Heart left ventricle (tissue), 16 donors: ENCODE results near the gene PCDHGA6. TPM values are rescaled to one million over a fixed set of nuclear protein-coding genes. Genes with fewer than 3 reads are reported as not detected.
"Not testable (repeated sequence)": the region's sequence is repeated elsewhere in the genome, so short reads cannot be mapped to it uniquely, and the experiment has no call there.

ENCODE experiments used
- ATAC-seq, 4 donors: fragments of 200-7000 bp; cut with Tn5 transposase; one replicate each; pipeline ENCODE4 v1.9.1; 2020 to 2022; ENCODE audit warnings: moderate library complexity in 4 of 4, mild to moderate bottlenecking in 3 of 4, moderate number of reproducible peaks in 1 of 4
- DNase-seq, 5 donors: peaks; one replicate each; pipeline ENCODE4 v3.0.0-alpha.2; 2020
- H3K27ac ChIP-seq, 12 donors: fragments of 200-600 bp; sonication (generic) in 4 of 12; one replicate each; pipeline versions ENCODE4 v1.5.0 to v1.8.0; 2016 to 2022; ENCODE audit warnings: mild to moderate bottlenecking in 2 of 12
- H3K27me3 ChIP-seq, 9 donors: fragments of 200-600 bp; sonication (generic) in 2 of 9; one replicate each; pipeline versions ENCODE4 v1.5.1 to v1.8.0; 2016 to 2022; ENCODE audit warnings: mild to moderate bottlenecking in 3 of 9
- H3K36me3 ChIP-seq, 9 donors: fragments of 200-600 bp; sonication (generic) in 2 of 9; one replicate each; pipeline versions ENCODE4 v1.5.0 to v1.8.0; 2018 to 2022; ENCODE audit warnings: mild to moderate bottlenecking in 2 of 9
- H3K4me1 ChIP-seq, 12 donors: fragments of 200-600 bp; sonication (generic) in 4 of 12; one replicate each; pipeline versions ENCODE4 v1.5.0 to v1.8.0; 2016 to 2022; ENCODE audit warnings: mild to moderate bottlenecking in 3 of 12
- H3K4me3 ChIP-seq, 12 donors: fragments of 200-600 bp; sonication (generic) in 4 of 12; one replicate each; pipeline versions ENCODE4 v1.5.0 to v1.8.0; 2017 to 2022; ENCODE audit warnings: mild to moderate bottlenecking in 9 of 12, moderate library complexity in 4 of 12
- H3K9me3 ChIP-seq, 12 donors: fragments of 200-600 bp; sonication (generic) in 4 of 12; one replicate each; pipeline versions ENCODE4 v1.5.0 to v1.8.0; 2016 to 2022; ENCODE audit warnings: mild to moderate bottlenecking in 1 of 12
- CTCF ChIP-seq, 12 donors: fragments of 200-600 bp; sonication (generic) in 4 of 12; IDR thresholded peaks; one replicate each; pipeline versions ENCODE4 v1.5.0 to v1.8.0; 2018 to 2022; ENCODE audit warnings: antibody characterized with exemption in 12 of 12, mild to moderate bottlenecking in 5 of 12
- POLR2A ChIP-seq, 2 donors: fragments of 450-650 bp; IDR thresholded peaks; one replicate each; pipeline ENCODE4 v1.6.1; 2017; ENCODE audit warnings: antibody characterized with exemption in 2 of 2, mild to moderate bottlenecking in 2 of 2, moderate library complexity in 2 of 2
- WGBS, 4 donors: extraction: QIAGEN DNeasy Blood & Tissue Kit in 2 of 4; methylation state at CpG; one replicate each; pipeline versions ENCODE4 v1.1.5 to v1.1.7; 2013 to 2018; 5-methylcytosine and 5-hydroxymethylcytosine counted together
- intact Hi-C, 10 donors: fragments of 100-400 bp; cut with DNase I; formaldehyde crosslinking; loops; one replicate each; pipeline versions ENCODE4 v1.11.1 to v1.14.2; 2022
- polyA plus RNA-seq, 2 donors: library from polyadenylated mRNA; stranded (reverse); fragments of 200-250 nt; gene quantifications; one replicate each; pipeline ENCODE4 v1.2.3, GENCODE V29; 2013
- total RNA-seq, 9 donors: library from RNA; depleted of rRNA in 2 of 9; stranded (reverse); fragments of >200 nt in 2 of 9; fragmentation: NEBNext Ultra II Directional in 3 of 9; extraction: Animal tissue kit (Norgen Biotek cat#: 25700) in 3 of 9; gene quantifications; one replicate each; pipeline versions ENCODE4 v1.1.0 to v1.2.4, GENCODE V29; 2016 to 2023
- donor health status: ischemic (EF 13 %, LVEDD 7.1; RV severe dilation, severe dysfunction).
- donor health status: healthy with polysubstance abuse.
- donor health status: DM: no; HTN: yes; CAD: no.
- donor health status: DM: no; HTN: no; CAD: no.
- donor health status: ischemic (EF 25% LVEDD 6.9; RV normal size, moderate dysfunction).
- donor health status: ischemic (EF 25% LVEDD 5.7; RV mildly dilated, moderate dysfunction).
- donor health status: healthy.
- donor health status: DM: yes; HTN: yes; CAD: no.
- donor health status: ischemic (EF 35%, LVEDD 5.7; RV mildly dilated, moderate dysfunction).
- donor health status: nonischemic (EF 11% LVEDD 7.7; RV severe dilation, severe dysfunction).
- donor health status: DM: yes; HTN: yes; CAD: no.
- donor health status: PGD.
- donor health status: ischemic (EF 29% LVEDD 5.4; RV normal size, mild dysfunction).
- donor health status: nonischemic (EF 23%, LVEDD 6.1; RV moderate dilation, normal function).

PCDHGA6 gene
- total and polyA plus RNA-seq, 11 donors = 2.2 to 10.3 (median 7.4) TPM

- H3K36me3 ChIP-seq = peaks cover 0 to 7% (median 0%) of the 10 kb centered on the region in 9 donors
- peak; percentile 51 to 70 (median 63) for ATAC-seq
- peaks cover 0 to 35% (median 0%) of the 10 kb centered on the region in 9 donors for H3K27me3 ChIP-seq
- H3K27ac ChIP-seq = peak within 1 kb of the TSS in 8 of 12 donors; percentile 16 to 73 (median 52)
- peak within 1 kb of the TSS in 10 of 12 donors; percentile 20 to 49 (median 34) for H3K4me3 ChIP-seq
- peaks cover 0 to 87% (median 22%) of the 10 kb centered on the region in 12 donors for H3K9me3 ChIP-seq
- intact Hi-C loops = loop anchor here in 3 of 10 donors (5.0 to 10.0 kb wide), 3 partner anchors 82 to 194 kb away; partner anchors contain the start of genes PCDHB14 (in 1 of the 3) and PCDHGA10 (in 1 of the 3)
- DNase-seq = peak in 2 of 5 donors; percentile 44 to 47
- H3K4me1 ChIP-seq = peaks cover 0 to 5% (median 0%) of the 10 kb centered on the region in 12 donors
- 22 to 34% (median 30%) methylated on average over 21 of the region's 21 CpGs for WGBS, 4 donors
- TF ChIP-seq POLR2A (IDR thresholded peaks at IDR 0.05) (no peak), CTCF (IDR thresholded peaks at IDR 0.05) (peak in 10 of 12 donors; percentile 27 to 58 (median 44))
Measured at GRCh38 chr5:141330299-141331080, 43.2 kb upstream of the PCDHGA6 start, which contains the start of gene PCDHGA1. Gene PCDHGA1, plus strand, starts transcription at chr5:141330514.

DNA sequence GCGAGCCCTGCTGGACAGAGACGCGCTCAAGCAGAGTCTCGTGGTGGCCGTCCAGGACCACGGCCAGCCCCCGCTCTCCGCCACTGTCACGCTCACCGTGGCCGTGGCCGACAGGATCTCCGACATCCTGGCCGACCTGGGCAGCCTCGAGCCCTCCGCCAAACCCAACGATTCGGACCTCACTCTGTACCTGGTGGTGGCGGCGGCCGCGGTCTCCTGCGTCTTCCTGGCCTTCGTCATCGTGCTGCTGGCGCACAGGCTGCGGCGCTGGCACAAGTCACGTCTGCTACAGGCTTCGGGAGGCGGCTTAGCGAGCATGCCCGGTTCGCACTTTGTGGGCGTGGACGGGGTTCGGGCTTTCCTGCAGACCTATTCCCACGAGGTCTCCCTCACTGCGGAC, 41.1 kb upstream of the PCDHGA6 start:
- WGBS, 4 donors = 30 to 58% (median 48%) methylated on average over 7 to 39 of the region's 39 CpGs
- Histone ChIP-seq H3K9me3 (peaks cover 0 to 99% (median 24%) of the 10 kb centered on the region in 12 donors), H3K27me3 (peaks cover 0 to 35% (median 0%) of the 10 kb centered on the region in 9 donors)
- ATAC-seq, H3K4me1 ChIP-seq, H3K27ac ChIP-seq, H3K36me3 ChIP-seq, H3K4me3 ChIP-seq: not testable (repeated sequence)
- intact Hi-C loops = loop anchor here in 3 of 10 donors (5.0 to 10.0 kb wide), 3 partner anchors 80 to 192 kb away; partner anchors contain the start of genes PCDHB14 (in 1 of the 3) and PCDHGA10 (in 1 of the 3)
- peak in 1 of 5 donors; percentile 43 for DNase-seq

DNA sequence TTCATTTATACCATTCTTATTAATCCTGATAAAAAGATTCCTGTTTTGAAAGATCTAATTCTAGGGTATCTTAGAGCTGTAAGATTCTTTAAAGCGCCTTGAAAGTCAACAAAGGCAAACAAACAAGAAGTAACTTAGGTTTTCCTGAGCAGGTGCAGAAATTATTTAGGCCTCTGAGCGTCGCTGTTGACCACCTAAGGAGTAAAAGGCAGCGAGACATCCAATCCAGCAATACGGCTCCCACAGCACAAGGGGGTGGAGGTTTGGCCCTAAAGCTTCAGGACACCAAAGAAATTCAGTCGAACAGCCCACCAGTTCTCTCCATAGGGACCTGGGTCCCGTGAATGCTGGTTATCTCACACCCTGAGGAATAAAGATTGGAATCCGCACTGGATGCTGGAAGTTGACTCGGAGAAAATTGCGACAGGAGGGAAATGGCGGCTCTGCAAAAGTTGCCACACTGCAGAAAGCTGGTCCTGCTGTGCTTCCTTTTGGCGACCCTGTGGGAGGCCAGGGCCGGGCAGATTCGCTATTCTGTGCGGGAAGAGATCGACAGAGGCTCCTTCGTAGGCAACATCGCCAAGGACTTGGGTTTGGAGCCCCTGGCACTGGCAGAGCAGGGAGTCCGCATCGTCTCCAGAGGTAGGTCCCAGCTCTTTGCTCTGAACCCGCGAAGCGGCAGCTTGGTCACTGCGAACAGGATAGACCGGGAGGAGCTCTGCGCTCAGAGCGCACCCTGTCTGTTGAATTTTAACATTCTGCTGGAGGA, 35.0 kb upstream of the PCDHGA6 start, which contains the start of gene PCDHGA2:
TSS of gene PCDHGA2 (plus strand) at position 223 of the 769 bp plus-strand sequence.
- peaks cover 0 to 34% (median 0%) of the 10 kb centered on the region in 9 donors for H3K27me3 ChIP-seq
- intact Hi-C loops = loop anchor here in 5 of 10 donors (2.0 to 10.0 kb wide), 4 partner anchors 114 to 224 kb away; partner anchors contain the start of gene PCDHB14 (in 1 of the 5)

GRCh38 chr5:141340781-141341354, 32.8 kb upstream of the PCDHGA6 start:
- H3K9me3 ChIP-seq = peaks cover 0 to 98% (median 46%) of the 10 kb centered on the region in 12 donors
- peak overlapping the region in 11 of 12 donors; percentile 1 to 61 (median 38) for H3K4me3 ChIP-seq
- DNase-seq = peak in 1 of 5 donors; percentile 66
- H3K27ac ChIP-seq = peak overlapping the region in 3 of 12 donors; percentile 73 to 82 (median 81)
- not testable (repeated sequence) for H3K4me1 ChIP-seq, ATAC-seq, H3K36me3 ChIP-seq
- peaks cover 0 to 28% (median 0%) of the 10 kb centered on the region in 9 donors for H3K27me3 ChIP-seq
- 54 to 72% (median 65%) methylated on average over 34 to 45 of the region's 45 CpGs for WGBS, 4 donors
- intact Hi-C loops = loop anchor here in 3 of 10 donors (5.0 to 10.0 kb wide), 4 partner anchors 64 to 221 kb away; partner anchors contain the start of genes PCDHGA9 (in 1 of the 3) and PCDHGB6 (in 1 of the 3)

More for the DNA sequence above, 35.0 kb upstream of the PCDHGA6 start, which contains the start of gene PCDHGA2:
- H3K36me3 ChIP-seq = no peaks in the 10 kb centered on the region
- DNase-seq (peak in 2 of 5 donors; percentile 52 to 54), ATAC-seq (peak; percentile 66 to 70 (median 69))
- H3K4me1 ChIP-seq = peaks cover 0 to 7% (median 0%) of the 10 kb centered on the region in 12 donors
- WGBS, 4 donors = 7 to 12% (median 8%) methylated on average over 26 to 27 of the region's 27 CpGs
- TF ChIP-seq CTCF (IDR thresholded peaks at IDR 0.05) (peak; percentile 30 to 73 (median 53)), POLR2A (IDR thresholded peaks at IDR 0.05) (no peak)
- peak within 1 kb of the TSS; percentile 3 to 61 (median 51) for H3K4me3 ChIP-seq
- peaks cover 0 to 99% (median 40%) of the 10 kb centered on the region in 12 donors for H3K9me3 ChIP-seq
- H3K27ac ChIP-seq = peak within 1 kb of the TSS; percentile 21 to 82 (median 75)
